ENCODE measurements around the gene AP1S2.
A peak's percentile ranks its signal among the peaks of the same experiment; 100 is the strongest.
"Not testable (repeated sequence)": the region's sequence is repeated elsewhere in the genome, so short reads cannot be mapped to it uniquely, and the experiment has no call there.

AP1S2 gene

DNA sequence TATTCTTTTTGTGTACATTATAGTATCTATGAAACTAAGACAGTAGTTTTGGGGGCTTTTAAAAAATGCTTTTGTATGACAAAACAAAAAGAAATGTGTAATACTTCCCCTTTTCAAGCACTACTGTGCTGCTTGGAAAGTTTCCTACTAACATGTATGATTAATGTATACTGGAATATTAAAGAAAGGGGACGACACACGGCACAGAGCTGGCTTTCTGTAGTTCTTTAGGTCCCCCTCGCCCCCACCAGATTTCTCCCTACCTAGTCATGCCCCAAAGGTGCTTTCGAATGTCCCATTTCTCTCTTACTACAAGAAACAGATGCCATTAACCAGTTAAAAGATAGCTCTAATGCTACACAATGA lies 1.6 kb upstream of the AP1S2 start:
- DNase-seq (ENCODE audit: extremely low spot score, insufficient read length, low read depth), result no peak
- FAIRE-seq, result peak; percentile 9

DNA sequence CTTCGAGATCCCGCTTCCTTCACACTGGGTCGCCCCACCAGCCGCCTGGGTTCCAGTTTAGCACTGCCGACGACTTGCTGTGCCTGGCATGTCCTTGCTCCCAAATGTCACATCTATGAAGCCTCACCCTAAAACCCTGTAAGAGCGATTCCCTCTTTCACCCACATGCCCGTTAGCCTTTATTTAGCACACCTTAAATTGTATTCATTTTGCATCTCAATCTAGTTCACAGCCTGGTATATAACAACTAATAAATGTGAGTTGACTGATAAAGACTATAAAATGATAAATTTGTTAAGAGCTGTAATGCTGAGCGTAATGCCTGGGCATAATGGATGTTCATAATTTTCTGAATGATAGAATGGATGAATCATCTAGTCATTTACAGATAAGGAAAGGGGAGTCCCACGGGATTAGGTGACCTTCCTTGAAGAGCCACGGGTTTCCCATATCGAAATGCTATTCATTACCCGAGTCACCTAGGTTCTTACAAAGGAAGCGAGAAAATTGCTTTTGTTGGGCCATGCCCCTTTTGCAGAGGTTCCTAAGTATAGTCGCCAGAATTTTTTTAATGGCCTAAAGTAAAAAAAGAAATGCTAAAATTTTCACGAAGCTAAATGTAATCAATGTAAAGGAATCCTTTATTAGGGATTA lies 1.1 kb upstream of the AP1S2 start:
- FAIRE-seq (no peak), DNase-seq (ENCODE audit: extremely low spot score, insufficient read length, low read depth) (no peak)

DNA sequence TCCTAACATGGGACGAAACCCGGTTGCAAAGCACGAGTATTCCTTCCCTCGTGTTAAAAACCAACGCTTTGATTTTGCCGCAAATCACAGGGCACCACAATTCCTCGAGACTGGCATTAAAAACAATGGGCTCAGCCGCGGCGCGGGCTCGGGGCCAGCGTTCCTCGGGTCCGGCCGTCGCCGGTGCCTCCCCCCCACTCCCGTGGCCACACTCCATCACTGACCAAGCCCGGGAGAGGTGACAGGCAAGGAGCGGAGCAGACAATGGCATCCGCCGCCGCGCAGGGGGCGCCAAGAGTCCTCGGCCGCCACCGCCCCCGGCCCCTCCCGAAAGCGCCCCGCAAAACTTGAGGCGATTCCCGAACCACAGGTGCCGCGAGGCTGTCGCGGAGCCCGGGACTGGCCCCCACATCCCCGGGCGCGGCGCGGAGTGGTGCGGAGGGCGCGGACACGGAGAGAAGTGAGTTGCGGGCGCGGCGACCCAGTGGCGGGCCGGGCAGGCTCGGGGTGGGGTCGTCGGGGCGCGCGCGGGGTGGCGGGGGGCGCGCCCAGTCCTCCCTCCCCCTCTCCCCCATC lies 445 bp downstream of the AP1S2 start:
- DNase-seq (ENCODE audit: extremely low spot score, insufficient read length, low read depth) (no peak), FAIRE-seq (peak; percentile 69)

DNA sequence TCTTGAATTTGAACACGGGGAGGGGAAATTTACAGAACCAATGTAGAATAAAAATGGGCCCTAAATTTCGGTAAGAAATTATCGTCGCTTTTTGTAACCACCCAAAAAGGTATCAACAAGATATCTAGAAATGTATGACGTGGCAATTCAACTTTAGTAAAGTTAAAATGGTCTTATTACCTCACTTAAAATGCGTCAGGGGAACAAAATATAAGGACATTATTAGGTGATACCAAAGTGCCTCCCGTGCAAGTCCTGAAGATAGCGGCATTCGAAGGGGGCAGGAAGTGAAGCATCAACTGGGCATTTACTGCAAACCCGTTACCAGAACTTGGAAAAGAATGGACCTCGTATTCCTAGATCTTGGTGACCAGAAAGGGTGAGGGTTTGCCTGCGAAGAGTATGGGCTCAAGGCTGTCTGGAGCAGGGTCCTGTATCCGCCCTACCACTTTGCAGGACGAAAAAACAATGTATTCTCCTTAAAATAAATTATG lies 980 bp downstream of the AP1S2 start:
- peak; percentile 38 for FAIRE-seq
- no peak for DNase-seq (ENCODE audit: extremely low spot score, insufficient read length, low read depth)

DNA sequence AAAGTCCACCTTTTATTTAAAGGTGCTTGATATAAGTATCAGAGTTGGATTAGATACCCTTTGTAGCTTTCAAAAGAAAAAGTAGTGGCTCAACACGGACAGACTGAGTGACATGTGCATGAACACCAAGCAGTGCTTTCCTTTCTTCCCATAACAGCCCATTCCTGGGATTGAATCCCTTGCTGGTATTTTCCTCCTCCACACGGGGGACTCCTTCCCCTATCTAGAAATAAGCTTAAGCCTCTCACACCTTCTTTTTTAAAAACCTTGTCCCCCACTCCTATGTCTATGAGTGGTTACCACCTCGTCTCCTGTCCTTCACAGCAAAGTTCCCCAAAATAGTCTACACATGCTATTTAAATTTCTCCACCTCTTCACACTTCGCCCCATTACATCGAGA lies 5.1 kb downstream of the AP1S2 start:
- FAIRE-seq (no peak), DNase-seq (ENCODE audit: extremely low spot score, insufficient read length, low read depth) (no peak)

DNA sequence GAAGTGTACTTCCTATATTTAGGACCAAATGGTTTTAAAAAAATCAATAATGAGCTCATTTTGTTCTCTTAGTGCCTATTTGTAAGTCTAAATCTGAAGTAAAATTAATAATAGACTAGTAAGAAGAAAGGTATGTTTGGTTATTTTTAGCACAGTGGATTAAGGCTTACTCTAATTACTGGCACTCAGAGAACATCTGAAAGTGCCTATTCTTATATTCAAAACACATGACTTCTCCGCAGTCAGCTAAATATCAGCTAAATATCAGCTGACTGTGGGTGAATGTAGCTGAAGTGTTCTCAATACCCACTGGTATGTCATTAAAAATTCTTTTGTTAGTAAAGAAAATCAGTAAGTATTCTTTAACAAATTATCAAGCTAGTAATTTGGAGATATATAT lies 6.0 kb downstream of the AP1S2 start:
- DNase-seq (ENCODE audit: extremely low spot score, insufficient read length, low read depth) (no peak), FAIRE-seq (no peak)

DNA sequence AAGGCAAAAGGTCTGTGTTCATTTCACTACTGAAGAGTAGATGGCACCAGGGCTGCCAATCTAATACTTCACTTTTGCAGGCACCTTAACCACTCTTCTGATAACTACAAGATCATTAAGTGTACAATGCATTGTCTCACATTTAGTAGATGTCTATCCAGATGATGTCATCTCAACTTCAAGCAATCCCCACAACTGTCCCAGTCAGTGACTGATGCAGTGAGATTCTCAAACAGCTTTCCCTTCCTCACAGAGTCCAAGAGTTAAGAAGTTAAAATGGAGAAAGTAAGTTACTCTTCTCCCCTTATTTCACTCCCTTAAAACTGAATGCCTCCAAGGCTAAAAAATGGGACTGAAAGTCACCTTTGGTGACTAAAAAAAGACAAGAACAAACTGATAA lies 10.7 kb downstream of the AP1S2 start:
- FAIRE-seq, result no peak
- DNase-seq (ENCODE audit: extremely low spot score, insufficient read length, low read depth), result no peak

DNA sequence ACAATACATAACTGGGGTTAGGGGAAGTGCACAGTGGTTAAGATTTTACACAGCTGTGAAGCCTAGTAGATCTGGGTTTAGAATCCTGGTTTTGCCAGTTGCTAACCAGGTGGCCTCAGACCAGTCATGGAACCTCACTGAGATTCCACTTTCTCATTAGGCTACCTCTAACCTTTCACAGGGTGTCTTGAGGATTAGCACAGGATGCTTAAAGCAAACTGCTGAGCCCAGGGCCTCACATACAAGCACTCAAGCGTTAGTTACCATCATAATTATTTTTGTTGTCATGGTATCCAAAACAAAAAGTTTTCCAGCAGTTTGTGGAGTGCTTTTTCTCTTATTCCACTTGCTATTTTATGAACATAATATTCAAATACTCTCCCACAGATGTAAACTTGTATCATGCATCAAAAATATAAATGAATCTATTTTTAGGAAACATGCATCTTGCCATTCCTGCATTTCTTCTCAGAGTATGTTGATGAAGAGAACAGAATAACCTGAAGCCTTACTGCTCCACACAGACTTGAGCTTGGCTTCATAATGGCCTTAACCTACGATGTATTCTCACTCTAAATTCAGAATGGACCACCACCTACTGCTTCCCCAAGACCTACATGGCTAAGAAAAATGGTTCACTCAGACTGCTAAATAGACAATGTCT lies 12.6 kb downstream of the AP1S2 start:
- DNase-seq (ENCODE audit: extremely low spot score, insufficient read length, low read depth) (no peak), FAIRE-seq (no peak)

DNA sequence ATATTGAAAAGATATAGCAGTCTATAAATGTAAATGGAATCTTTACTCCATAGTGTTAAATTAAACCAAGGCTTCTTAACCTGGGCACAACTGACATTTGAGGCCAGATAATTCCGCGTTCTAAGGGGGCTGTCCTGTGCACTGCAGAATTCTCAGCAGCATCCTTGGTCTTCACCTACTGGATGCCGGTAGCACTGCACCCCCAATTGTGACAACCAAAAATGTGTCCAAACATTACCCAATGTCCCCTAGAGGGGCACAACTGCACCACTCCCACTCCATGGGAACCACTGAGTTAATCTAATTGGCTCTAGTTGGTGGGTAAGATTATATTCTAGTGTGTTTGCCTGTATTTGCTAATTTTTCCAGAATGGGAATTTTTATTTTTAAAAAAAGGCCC lies 16.6 kb downstream of the AP1S2 start:
- DNase-seq (ENCODE audit: extremely low spot score, insufficient read length, low read depth) (no peak), FAIRE-seq (no peak)

DNA sequence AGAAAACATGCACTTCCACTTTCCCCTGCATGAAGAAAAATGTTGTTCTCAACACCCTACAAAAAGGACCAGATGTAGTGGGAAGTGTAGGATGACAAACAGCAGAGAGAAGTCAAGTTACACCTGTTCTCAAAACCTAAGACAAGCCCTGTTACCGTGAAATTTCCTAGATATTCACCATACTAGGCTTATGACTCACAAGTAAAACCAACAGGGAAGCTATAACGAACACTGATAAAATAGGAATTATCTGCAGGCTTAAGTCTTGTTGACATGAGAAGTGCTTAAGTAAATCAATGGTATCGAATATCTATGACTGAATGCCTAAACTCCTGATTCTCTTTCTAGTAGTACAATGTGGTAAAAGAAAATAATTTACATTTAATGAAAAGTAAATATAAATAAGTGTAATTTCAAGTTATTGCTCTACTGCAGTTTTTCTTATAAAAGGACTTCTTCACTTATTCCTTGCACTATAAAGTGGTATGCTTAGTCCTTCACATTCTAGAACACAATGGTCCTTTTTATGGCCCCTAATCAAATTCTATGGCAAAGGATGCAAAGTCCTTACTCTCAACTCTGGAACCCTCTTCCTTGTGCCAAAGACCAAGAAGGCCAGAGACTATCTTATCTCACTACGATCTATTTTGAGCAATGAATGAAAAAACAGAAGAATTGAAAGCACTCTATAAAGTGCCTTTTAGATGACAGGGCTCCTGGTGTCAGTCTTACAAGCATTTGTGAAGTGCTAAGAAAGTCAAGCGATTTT lies 19.6 kb downstream of the AP1S2 start:
- DNase-seq (ENCODE audit: extremely low spot score, insufficient read length, low read depth) (no peak), FAIRE-seq (no peak)

DNA sequence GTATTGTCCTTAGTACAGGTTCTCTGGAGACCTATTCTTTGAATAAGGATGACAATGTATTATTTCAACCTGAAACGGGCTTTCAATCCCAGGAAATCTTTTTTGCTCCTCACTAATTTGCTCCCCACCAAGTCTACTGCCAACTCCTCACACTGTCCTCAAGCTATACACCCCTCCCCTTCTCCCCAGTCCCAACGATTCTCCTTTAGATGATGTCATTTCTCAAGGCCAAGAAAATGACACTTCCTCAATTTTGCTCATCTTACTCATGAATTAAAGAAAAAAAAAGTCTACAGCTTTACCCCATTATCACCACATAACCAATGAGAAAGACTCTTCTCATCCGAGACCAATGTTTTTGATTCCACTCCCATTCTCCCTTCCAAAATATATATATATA lies 20.6 kb downstream of the AP1S2 start:
- no peak for FAIRE-seq
- no peak for DNase-seq (ENCODE audit: extremely low spot score, insufficient read length, low read depth)

DNA sequence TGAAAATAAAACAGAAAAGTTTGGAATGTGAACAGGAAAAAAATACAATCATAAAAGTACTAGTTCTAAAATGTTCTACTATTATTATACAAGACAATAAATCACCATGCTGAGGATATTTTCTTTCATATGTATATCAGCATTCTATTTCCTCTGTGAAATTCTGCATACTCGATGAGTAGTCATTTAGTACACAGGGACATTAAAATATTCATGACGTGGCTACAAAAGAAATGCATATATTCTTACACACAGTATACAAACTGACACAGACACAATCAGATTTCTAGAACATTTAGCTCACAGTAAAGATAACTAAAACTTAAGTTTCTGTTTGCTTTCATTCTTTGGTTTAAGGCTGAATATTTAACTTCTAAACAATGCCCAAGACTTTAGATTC lies 23.3 kb downstream of the AP1S2 start:
- FAIRE-seq; DNase-seq (ENCODE audit: extremely low spot score, insufficient read length, low read depth): not testable (repeated sequence)

DNA sequence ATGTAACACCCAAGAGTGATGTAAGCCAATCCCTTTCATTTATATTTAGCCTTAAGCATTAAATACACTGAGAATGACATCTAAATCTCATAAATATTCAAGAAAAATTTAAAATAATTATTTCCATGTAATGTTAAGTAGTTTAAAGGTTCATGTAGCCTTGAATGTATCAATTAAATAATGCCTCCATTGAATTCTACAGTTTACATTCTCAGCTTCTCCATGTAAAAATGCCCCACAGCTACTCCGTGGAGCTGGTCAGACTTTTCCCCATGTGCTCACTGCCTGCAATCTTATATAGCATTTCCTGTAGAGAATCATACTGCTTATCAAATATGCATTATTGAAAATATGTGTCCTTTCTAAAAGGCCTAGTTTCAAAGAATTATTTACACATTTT lies 25.4 kb downstream of the AP1S2 start:
- DNase-seq (ENCODE audit: extremely low spot score, insufficient read length, low read depth), result no peak

DNA sequence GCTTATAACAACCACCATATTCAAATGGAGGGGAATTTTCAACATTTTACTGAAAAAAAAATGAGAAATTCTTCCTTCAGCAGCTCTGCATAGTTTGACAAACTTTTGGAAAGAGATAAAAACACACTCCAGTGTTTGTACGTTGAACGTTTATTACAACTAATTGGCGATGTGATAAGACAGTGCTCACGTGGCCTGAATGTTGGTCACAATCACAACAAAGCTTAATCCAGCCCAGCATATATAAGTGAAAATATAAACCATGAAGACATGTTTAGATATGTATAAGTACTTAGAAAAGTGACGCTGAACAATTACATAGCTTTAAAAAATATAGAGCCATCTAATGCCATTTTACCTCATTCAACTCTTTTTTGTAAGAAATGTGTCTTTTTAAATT lies 28.7 kb downstream of the AP1S2 start:
- DNase-seq (ENCODE audit: extremely low spot score, insufficient read length, low read depth), result no peak
- FAIRE-seq, result no peak

More for the DNA sequence above, 25.4 kb downstream of the AP1S2 start:
- no peak for FAIRE-seq

DNA sequence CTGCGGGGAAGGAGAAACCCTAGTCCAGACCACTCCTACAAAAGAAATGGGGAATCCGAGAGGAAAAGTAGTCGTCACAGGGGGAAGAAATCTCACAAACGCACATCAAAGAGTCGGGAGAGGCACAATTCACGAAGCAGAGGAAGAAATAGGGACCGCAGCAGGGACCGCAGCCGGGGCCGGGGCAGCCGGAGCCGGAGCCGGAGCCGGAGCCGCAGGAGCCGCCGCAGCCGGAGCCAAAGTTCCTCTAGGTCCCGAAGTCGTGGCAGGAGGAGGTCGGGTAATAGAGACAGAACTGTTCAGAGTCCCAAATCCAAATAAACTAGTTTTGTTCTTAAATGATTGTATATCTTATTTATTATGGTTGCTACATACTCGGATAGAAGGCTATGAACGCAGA lies 31.7 kb downstream of the AP1S2 start:
- FAIRE-seq (no peak), DNase-seq (ENCODE audit: extremely low spot score, insufficient read length, low read depth) (no peak)

DNA sequence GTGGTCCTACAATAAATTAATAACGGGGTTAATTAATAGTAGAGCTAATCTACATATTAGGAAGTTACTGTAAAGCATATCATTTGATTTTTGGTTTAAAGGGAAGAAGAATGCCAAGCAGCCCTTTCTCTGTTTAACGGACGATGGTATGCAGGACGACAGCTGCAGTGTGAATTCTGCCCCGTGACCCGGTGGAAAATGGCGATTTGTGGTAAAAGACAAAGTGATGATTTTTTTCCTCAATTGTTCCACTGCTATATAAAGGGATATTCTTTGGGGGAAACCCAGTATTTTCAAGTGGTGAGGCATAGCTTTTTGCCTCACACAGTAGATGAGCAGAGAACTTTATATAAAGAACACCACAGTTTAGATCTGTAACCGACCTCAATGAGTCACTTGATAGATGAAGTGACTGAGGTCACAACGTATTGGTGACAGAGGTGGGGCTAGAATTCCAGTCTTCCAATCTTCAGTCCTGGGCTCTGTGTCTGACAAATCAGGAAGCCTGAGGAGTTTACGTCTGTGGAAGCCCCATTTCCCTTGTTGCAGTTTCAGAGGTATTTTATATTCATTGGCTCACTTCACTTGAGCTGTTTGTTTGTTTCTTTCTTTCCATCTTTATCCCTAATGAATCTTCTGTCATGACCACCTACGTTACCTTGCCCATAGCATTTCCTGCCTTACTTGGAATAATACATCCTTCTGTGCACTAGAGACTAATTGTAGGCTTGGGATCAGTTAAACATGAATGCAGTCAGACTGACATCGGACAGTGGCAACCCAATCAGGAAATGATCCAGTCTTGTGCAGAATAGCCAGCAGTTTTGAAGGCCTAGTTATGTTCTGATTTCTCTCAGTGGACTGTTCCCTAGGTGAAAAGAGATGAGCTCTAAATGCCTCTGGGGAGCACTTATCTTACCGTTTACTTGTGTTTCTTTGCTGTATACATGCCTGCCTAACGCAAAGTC lies 34.2 kb downstream of the AP1S2 start:
- no peak for DNase-seq (ENCODE audit: extremely low spot score, insufficient read length, low read depth)
- no peak for FAIRE-seq

DNA sequence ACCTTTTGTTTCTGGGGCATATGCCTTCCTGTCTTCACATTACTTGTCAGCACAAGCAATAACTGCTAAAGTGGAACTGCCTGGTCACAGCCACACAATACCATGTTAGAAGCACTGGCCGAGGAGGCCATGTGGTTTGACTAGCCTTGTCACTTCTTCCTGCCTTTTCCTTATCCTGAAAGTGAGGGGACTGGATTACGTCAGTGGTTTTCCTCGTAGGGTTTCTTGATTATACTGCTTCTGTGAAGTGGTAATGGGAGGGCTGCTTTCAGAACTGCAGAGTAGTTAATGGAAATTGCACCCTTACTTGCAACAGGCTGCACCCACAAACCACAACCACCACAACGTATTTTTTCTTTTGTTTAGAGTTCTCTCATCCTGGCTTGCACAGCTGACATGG lies 37.7 kb downstream of the AP1S2 start:
- DNase-seq (ENCODE audit: extremely low spot score, insufficient read length, low read depth) (no peak), FAIRE-seq (peak; percentile 78)

DNA sequence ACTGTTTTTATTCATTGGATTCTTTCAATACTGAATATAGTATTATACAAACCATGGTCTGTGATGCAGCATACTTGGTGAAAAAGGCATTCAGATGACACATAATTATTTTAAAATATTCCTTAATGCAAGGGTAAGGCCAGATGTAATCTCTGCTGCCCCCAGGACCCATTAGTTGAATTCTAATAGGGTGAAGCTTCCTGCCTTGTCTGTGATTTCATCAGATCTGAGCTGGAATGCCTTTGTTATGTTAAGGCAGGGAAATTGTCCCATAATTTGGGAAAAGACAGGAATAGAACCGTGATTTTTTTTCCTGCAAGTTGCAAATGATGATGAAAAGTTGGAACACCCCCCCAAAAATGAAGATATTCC lies 38.2 kb downstream of the AP1S2 start:
- DNase-seq (ENCODE audit: extremely low spot score, insufficient read length, low read depth) (no peak), FAIRE-seq (no peak)

DNA sequence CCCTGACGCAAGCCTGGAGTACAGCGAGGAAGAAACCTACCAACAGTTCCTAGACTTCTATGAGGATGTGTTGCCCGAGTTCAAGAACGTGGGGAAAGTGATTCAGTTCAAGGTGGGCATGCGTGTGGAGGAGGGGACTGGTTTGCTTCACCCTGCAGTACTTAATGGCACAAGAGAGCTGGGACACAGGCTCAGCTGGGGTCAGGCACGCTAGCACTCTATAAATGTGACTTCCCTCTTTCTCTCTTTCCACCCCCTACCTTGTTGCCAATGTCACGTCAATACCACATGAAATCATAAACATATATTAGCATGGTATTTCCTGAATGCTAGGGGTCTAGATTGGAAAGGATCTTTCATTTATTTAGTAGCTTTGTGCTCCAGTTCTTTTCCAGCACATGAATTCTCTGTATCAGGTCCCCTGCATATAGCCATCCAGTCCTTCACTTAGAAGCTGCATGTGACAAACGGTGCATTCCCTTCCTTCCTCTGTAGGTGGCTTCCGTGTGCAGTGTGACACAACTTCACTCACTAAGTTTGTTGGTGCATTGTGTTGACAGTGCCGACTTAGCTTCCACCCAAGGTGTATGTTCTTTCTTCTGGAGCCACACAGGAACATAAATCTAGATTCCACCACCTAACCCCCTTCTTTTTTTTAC lies 38.7 kb downstream of the AP1S2 start:
- DNase-seq (ENCODE audit: extremely low spot score, insufficient read length, low read depth), result peak; percentile 7
- peak; percentile 85 for FAIRE-seq
